Measurements from ENCODE around the gene GRID1. TPM values are rescaled to one million over a fixed set of nuclear protein-coding genes. Genes with fewer than 3 reads are reported as not detected.

GRID1 gene
- total RNA-seq, 4 donors from 2014 or later: 0.35 to 10.7 (median 1.3) TPM

DNA sequence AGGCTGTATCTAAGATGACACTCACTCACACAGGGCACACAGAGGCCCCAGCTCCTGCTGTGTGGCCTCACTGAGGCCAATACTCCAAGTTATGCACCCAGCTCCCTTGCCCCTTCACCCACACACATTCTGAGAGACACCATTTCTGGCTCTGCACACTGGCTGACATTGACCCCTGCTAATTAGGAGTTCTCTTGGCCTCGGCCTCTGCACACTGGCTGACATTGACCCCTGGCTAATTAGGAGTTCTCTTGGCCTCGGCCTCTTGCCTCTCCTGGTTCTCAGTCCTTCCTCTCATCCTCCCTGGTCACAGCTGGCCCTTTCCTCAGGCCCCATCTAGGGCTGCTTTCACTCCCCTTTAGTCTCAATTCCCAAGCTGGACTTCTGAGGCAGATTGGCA lies 97.3 kb downstream of the GRID1 start:
- Histone ChIP-seq H3K4me1 (no peaks in the 10 kb centered on the region), H3K27me3 (no peaks in the 10 kb centered on the region), H3K4me3 (no peak overlapping the region), H3K9me3 (no peaks in the 10 kb centered on the region), H3K36me3 (no peaks in the 10 kb centered on the region), H3K27ac (no peak overlapping the region)
- no peak for TF ChIP-seq POLR2A (IDR thresholded peaks at IDR 0.05)
- TF ChIP-seq, protein P1, sequence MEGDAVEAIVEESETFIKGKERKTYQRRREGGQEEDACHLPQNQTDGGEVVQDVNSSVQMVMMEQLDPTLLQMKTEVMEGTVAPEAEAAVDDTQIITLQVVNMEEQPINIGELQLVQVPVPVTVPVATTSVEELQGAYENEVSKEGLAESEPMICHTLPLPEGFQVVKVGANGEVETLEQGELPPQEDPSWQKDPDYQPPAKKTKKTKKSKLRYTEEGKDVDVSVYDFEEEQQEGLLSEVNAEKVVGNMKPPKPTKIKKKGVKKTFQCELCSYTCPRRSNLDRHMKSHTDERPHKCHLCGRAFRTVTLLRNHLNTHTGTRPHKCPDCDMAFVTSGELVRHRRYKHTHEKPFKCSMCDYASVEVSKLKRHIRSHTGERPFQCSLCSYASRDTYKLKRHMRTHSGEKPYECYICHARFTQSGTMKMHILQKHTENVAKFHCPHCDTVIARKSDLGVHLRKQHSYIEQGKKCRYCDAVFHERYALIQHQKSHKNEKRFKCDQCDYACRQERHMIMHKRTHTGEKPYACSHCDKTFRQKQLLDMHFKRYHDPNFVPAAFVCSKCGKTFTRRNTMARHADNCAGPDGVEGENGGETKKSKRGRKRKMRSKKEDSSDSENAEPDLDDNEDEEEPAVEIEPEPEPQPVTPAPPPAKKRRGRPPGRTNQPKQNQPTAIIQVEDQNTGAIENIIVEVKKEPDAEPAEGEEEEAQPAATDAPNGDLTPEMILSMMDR (IDR thresholded peaks at IDR 0.05): no peak
- peak in 1 of 3 donors; percentile 18 for DNase-seq

DNA sequence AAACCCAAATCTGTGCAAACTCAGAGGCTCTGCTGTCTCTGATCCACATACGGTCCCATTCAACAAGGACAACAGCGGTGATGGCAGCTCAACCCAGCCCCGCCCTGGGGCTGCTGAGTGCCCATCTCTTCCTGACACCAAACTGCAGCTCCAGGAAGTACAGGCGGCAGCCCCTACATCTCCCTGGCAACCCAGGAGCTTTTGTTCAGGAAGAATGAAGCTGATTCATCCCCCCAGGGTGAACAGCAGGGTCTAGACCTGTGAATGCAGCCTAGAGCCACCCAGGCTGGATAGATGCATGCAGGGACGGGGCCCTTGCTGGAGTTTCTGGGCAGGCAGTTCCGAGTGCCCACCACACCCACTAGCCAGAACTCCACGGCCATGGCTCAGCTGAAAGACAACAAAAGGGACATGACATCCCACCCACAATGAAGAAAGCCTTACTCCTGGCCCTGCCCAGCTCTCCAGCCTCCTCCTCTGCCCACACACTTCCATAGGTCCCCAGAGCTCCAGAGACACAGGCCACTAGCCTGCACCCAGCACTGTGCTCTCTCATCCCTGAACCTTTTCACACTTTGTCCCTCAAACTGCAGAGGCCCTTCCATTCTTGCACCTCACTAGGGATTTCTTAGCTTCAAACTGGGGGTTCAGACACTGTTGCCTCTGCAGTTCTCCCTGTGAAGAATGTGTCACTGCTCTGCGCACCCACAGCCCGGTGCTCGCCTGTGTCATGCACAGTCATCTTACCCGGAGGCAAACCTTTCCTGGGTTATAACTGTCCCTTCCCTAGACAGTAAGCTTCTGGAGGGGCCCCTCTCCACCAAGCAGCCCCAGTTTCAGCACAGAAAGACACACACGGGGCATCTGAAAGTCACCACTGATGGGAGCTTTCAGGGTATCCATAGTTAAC lies 99.1 kb downstream of the GRID1 start:
- no peaks in the 10 kb centered on the region for H3K9me3 ChIP-seq
- H3K27ac ChIP-seq: no peak overlapping the region
- H3K36me3 ChIP-seq: no peaks in the 10 kb centered on the region
- H3K27me3 ChIP-seq: no peaks in the 10 kb centered on the region
- H3K4me1 ChIP-seq: no peaks in the 10 kb centered on the region
- TF ChIP-seq, protein P1 (IDR thresholded peaks at IDR 0.05): no peak
- TF ChIP-seq POLR2A (IDR thresholded peaks at IDR 0.05): no peak
- no peak overlapping the region for H3K4me3 ChIP-seq
- peak in 2 of 3 donors; percentile 4 to 28 for DNase-seq

DNA sequence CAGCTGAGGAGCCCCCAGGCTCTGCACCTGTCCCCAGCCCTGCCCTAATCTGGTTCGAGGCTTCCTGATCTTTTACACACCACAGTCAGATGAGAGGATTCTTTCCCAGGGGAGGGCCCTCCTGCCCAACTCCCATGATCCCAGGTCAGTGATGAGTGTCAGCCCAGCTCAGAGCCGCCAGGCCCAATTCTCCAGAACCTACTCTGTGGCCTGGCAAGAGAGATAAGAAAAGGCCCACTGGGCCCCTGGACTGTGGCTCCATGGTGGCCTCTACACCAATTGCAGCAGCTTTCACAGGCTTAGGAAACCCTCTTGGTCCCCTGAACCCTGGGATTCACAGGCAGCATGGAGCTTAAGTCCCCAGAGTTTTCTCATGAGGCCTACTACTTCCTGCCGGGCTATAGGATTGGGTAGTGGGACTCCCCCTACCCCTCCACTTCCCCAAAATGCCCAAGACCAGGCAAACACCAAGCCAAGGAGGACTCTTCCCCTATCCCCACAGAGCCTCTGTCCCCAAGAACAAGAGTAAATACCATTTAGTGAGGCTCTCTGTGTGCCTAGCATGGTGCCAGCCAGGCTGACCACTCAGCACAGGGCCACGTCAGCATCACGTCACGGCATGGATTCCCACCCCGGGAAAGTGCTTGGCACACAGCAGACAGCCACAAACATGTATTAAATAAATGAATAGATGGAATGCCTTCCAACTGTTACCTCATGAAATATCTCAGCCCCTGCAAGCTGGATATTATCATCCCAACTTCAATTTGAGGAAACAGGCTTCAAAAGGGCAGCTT lies 100.0 kb downstream of the GRID1 start:
- no peaks in the 10 kb centered on the region for H3K9me3 ChIP-seq
- H3K27me3 ChIP-seq: no peaks in the 10 kb centered on the region
- no peaks in the 10 kb centered on the region for H3K36me3 ChIP-seq
- no peak overlapping the region for H3K27ac ChIP-seq
- TF ChIP-seq, protein P1 (IDR thresholded peaks at IDR 0.05): no peak
- no peak for TF ChIP-seq POLR2A (IDR thresholded peaks at IDR 0.05)
- peak in 1 of 3 donors; percentile 34 for DNase-seq
- H3K4me3 ChIP-seq: no peak overlapping the region
- H3K4me1 ChIP-seq: no peaks in the 10 kb centered on the region

DNA sequence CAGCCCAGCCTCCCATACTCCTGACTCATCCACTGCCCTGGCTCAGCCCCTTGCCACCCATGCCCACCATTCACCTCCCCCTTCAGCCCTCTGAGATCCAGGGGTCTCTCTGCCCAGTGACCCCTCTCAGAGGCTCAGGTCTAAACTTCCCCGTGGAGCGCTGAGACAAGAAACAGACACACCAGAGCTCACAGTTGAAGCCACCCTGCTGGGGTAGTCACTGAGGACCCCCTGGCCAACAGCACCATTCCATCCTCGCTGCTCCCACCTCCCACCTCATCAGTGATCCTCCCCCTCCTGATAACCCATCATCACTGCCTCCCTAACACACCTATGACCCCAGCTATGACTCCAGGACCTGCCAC lies 100.7 kb downstream of the GRID1 start:
- Histone ChIP-seq H3K36me3 (no peaks in the 10 kb centered on the region), H3K4me3 (no peak overlapping the region), H3K4me1 (no peaks in the 10 kb centered on the region), H3K27ac (no peak overlapping the region), H3K9me3 (no peaks in the 10 kb centered on the region), H3K27me3 (no peaks in the 10 kb centered on the region)
- TF ChIP-seq, protein P1 (IDR thresholded peaks at IDR 0.05): no peak
- TF ChIP-seq POLR2A (IDR thresholded peaks at IDR 0.05): no peak
- peak; percentile 5 to 40 (median 22) for DNase-seq

DNA sequence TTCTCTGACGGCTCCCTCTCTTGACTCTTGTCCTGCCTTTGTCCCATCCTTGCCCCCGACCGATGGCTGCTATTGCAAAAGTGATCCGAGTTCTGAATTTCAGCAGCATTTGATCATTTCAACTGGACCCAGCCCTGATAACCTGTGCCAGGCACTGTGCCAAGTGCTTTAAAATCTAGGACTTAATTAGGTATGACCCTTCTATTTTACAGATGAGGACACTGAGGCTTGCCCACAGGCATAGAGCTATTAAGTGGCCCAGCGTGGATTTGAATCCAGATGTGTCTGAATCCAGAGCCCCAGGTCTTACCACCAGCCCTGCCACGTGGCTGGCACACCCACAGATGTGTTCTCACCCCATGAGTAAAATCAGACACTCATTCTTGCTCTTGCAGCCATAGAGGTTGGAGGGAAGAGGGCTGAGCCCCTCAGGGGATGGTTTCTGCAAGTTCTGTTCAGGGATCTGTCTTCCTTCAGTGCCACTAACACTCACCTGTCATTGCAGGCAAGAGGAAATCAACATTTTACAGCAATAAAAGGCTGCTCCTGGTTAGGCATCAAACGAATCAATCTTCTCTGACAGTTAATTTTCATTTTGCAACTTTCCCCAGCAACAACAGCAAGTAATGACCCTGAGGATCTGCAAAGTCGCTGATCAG lies 101.2 kb downstream of the GRID1 start:
- no peaks in the 10 kb centered on the region for H3K4me1 ChIP-seq
- no peak for TF ChIP-seq POLR2A (IDR thresholded peaks at IDR 0.05)
- TF ChIP-seq, protein P1 (IDR thresholded peaks at IDR 0.05): no peak
- DNase-seq: peak in 2 of 3 donors; percentile 9 to 28
- H3K9me3 ChIP-seq: no peaks in the 10 kb centered on the region
- no peak overlapping the region for H3K27ac ChIP-seq
- no peaks in the 10 kb centered on the region for H3K36me3 ChIP-seq
- H3K4me3 ChIP-seq: no peak overlapping the region
- no peaks in the 10 kb centered on the region for H3K27me3 ChIP-seq

Measured in Peyer's patch (tissue), 4 donors.